Transverse colon (tissue), 4 donors: ENCODE data around the gene HDAC8. TPM values are rescaled to one million over a fixed set of nuclear protein-coding genes. Genes with fewer than 3 reads are reported as not detected.
A peak's percentile ranks its signal among the peaks of the same experiment; 100 is the strongest.
"Not testable (repeated sequence)": the region's sequence is repeated elsewhere in the genome, so short reads cannot be mapped to it uniquely, and the experiment has no call there.

Source experiments
- DNase-seq: peaks from one replicate; pipeline ENCODE4 v3.0.0-alpha.2; 2019
- H3K27ac ChIP-seq, 4 donors: fragments of 200-600 bp; sonication (generic); 2 replicates each; pipeline ENCODE4 v1.5.1; 2016 to 2018; ENCODE audit warnings: inconsistent platforms in 4 of 4
- H3K27me3 ChIP-seq: fragments of 200-600 bp; sonication (generic); 2 replicates; pipeline ENCODE4 v1.5.1; 2017; ENCODE audit warnings: inconsistent platforms
- H3K36me3 ChIP-seq, 4 donors: fragments of 200-600 bp; sonication (generic); 2 replicates each; pipeline ENCODE4 v1.5.1; 2017 to 2019; ENCODE audit warnings: inconsistent platforms in 4 of 4
- H3K4me1 ChIP-seq, 4 donors: fragments of 200-600 bp; sonication (generic); 2 replicates each; pipeline ENCODE4 v1.5.1; 2017 to 2020; ENCODE audit warnings: inconsistent platforms in 4 of 4
- H3K4me3 ChIP-seq, 4 donors: fragments of 200-600 bp; sonication (generic); 1 replicate in 1 of 4; 2 replicates in 3 of 4; pipeline versions ENCODE4 v1.5.1 to v1.6.1; 2017 to 2019; ENCODE audit warnings: inconsistent platforms in 4 of 4
- H3K9me3 ChIP-seq, 2 donors: fragments of 200-600 bp; sonication (generic); 2 replicates each; pipeline ENCODE4 v1.5.1; 2017 to 2019; ENCODE audit warnings: inconsistent platforms in 2 of 2
- EP300 ChIP-seq: sonication (generic); formaldehyde crosslinking; IDR thresholded peaks from one replicate; pipeline ENCODE4 v1.6.1; 2017; ENCODE audit warnings: antibody characterized with exemption, low read depth
- POLR2A ChIP-seq: fragments of 450-650 bp; IDR thresholded peaks from one replicate; pipeline ENCODE4 v1.6.1; 2016; ENCODE audit warnings: antibody characterized with exemption, mild to moderate bottlenecking, moderate library complexity
- POLR2AphosphoS5 ChIP-seq, 3 donors: sonication (generic); formaldehyde crosslinking; IDR thresholded peaks; one replicate each; pipeline ENCODE4 v1.6.1; 2016; ENCODE audit warnings: antibody characterized with exemption in 3 of 3
- WGBS, 2 donors: methylation state at CpG; one replicate each; pipeline ENCODE4 v1.1.5; 2018; ENCODE audit warnings: low coverage in 1 of 2; 5-methylcytosine and 5-hydroxymethylcytosine counted together
- in situ Hi-C, 4 donors: fragments of 200-750 bp; cut with MboI; loops; one replicate each; pipeline versions ENCODE4 v1.15.0 to v1.15.1; 2017; ENCODE audit warnings: low sequenced_read_pairs in 3 of 4, low pct_ligation_motif_present in 1 of 4, low pct_unique_long_range_greater_than_20kb in 1 of 4
- intact Hi-C: fragments of 100-400 bp; cut with DNase I; formaldehyde crosslinking; loops from one replicate; pipeline ENCODE4 v1.15.1; 2023; ENCODE audit warnings: low total_unique reads
- total RNA-seq, 4 donors: library from RNA; depleted of rRNA; stranded (reverse); fragments of >200 nt; gene quantifications; one replicate each; pipeline ENCODE4 v1.1.0, GENCODE V29; 2016
- TF ChIP-seq, protein P1 (sequence below), 5 experiments: fragments of 200-600 bp in 3 of 5; fragments of 450-650 bp in 2 of 5; sonication (generic) in 3 of 5; IDR thresholded peaks; 1 replicate in 2 of 5; 2 replicates in 3 of 5; pipeline ENCODE4 v1.5.1; 2016 to 2017; ENCODE audit warnings: antibody characterized with exemption in 5 of 5, inconsistent platforms in 3 of 5, mild to moderate bottlenecking in 2 of 5, moderate library complexity in 1 of 5

Gene HDAC8
- total RNA-seq, 4 donors from 2014 or later: 10.5 to 37.5 (median 18.4) TPM

DNA sequence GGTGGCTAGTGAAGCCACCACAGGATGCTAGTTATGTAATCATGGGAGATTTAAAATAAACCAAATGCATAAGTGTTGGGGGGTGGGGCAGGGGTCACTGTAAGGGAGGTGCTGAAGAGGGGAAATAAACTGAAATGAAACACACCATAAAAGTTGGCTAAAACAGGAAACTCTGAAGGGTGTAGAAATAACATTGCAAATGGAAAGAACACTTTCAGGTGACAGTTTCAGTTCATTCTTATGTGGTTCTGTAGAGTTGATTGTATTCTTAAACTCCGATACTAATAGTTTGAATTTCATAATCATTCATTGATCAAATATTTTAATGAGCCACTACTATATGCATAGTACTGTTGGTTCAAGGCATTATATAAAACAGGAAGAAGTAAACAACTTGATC is 80.1 kb downstream of the HDAC8 start:
- no peaks in the 10 kb centered on the region for H3K36me3 ChIP-seq

DNA sequence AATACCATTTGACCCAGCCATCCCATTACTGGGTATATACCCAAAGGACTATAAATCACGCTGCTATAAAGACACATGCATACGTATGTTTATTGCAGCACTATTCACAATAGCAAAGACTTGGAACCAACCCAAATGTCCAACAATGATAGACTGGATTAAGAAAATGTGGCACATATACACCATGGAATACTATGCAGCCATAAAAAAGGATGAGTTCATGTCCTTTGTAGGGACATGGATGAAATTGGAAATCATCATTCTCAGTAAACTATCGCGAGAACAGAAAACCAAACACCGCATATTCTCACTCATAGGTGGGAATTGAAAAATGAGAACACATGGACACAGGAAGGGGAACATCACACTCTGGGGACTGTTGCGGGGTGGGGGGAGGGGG is 82.4 kb downstream of the HDAC8 start:
- in situ Hi-C loops, H3K4me3 ChIP-seq, H3K36me3 ChIP-seq, H3K9me3 ChIP-seq, H3K27ac ChIP-seq, DNase-seq, intact Hi-C loops, H3K4me1 ChIP-seq, H3K27me3 ChIP-seq: not testable (repeated sequence)
- WGBS, 2 donors: 96% methylated on average over 6 of the region's 6 CpGs; no CpG with 5 or more reads in 1 of the 2 donors

More for the DNA sequence above, 80.1 kb downstream of the HDAC8 start:
- H3K4me3 ChIP-seq: no peak overlapping the region
- H3K27me3 ChIP-seq: no peaks in the 10 kb centered on the region
- H3K4me1 ChIP-seq: no peaks in the 10 kb centered on the region
- no peaks in the 10 kb centered on the region for H3K9me3 ChIP-seq
- no peak for DNase-seq
- TF ChIP-seq, protein P1, sequence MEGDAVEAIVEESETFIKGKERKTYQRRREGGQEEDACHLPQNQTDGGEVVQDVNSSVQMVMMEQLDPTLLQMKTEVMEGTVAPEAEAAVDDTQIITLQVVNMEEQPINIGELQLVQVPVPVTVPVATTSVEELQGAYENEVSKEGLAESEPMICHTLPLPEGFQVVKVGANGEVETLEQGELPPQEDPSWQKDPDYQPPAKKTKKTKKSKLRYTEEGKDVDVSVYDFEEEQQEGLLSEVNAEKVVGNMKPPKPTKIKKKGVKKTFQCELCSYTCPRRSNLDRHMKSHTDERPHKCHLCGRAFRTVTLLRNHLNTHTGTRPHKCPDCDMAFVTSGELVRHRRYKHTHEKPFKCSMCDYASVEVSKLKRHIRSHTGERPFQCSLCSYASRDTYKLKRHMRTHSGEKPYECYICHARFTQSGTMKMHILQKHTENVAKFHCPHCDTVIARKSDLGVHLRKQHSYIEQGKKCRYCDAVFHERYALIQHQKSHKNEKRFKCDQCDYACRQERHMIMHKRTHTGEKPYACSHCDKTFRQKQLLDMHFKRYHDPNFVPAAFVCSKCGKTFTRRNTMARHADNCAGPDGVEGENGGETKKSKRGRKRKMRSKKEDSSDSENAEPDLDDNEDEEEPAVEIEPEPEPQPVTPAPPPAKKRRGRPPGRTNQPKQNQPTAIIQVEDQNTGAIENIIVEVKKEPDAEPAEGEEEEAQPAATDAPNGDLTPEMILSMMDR (IDR thresholded peaks at IDR 0.05): no peak
- no peak for TF ChIP-seq POLR2A
- no peak for TF ChIP-seq EP300
- no peak for TF ChIP-seq POLR2AphosphoS5 (IDR thresholded peaks at IDR 0.05)
- no peak overlapping the region for H3K27ac ChIP-seq
- intact Hi-C loops: no loop called here
- in situ Hi-C loops: no loop called here
- WGBS, 2 donors: 86 to 100% methylated on average over 1 of the region's 1 CpG

DNA sequence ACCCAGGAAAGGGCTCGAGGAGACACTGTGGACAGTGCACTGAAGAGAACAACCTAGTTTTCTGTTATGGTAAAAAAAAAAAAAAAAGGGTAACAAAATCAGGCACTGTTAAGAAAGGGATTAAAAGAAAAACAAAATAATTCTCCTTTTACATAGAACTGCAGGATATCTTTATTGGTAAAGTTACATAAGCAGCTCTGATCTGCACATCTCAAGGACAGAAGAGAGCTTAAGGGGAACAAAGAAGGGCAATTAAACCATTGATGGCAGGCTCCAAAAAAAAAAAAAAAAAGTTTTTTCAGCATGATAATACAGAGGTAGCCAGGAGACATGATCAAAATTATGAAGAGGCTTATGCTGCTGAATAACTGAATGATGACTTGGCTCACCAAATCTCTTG is 85.0 kb downstream of the HDAC8 start:
- H3K4me1 ChIP-seq: no peaks in the 10 kb centered on the region
- intact Hi-C loops (no loop called here), in situ Hi-C loops (no loop called here)
- H3K4me3 ChIP-seq: no peak overlapping the region
- WGBS, 2 donors: 70% methylated on average over 1 of the region's 1 CpG; no CpG with 5 or more reads in 1 of the 2 donors
- no peaks in the 10 kb centered on the region for H3K36me3 ChIP-seq
- H3K27me3 ChIP-seq: no peaks in the 10 kb centered on the region
- TF ChIP-seq EP300: no peak
- TF ChIP-seq POLR2AphosphoS5 (IDR thresholded peaks at IDR 0.05): no peak
- H3K9me3 ChIP-seq: no peaks in the 10 kb centered on the region
- DNase-seq: no peak
- no peak overlapping the region for H3K27ac ChIP-seq

DNA sequence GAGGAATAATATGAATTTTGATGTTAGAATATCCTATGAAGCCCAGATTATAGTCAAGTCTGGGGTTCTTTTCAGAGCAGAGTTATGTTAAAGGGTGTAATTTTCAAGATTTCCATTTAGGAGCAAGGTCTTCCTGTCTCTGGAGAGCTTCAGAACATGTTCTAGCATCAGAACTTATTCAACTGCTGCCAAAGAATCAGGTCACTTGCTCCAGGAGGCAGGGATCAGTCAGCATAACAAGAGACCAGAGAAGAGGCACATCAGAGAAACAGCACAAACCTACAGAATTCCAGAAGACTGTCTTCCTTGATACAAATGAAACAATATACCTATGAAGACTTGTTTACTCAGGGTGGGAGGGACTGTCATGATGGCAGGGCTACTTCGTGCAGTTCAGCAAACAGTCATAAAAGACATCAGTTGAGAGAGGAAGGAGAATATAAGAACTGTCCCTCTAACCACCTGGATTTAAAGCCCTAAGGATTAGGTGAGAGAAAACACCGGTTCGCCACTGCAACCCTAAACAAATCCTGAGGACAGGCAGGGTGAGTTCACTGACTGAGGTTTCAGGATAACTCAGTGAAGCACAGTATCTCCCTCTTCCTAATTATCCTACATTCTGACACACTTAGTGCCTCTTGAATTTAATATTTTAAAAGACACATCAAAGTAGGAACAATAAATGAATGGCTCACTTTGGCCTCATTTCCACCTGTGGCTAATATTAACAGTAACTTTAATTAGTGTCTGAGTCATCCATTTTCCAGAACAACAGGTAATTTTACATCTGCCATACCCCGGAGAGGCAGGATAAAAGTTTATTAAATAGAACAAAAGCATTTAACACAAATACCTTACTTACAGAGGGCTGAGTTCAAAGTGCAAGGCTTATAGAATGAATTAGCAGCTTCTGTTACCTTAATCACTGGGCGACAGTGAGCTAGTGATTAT is 93.0 kb downstream of the HDAC8 start:
- Histone ChIP-seq H3K4me3 (no peak overlapping the region), H3K9me3 (no peaks in the 10 kb centered on the region), H3K27me3 (no peaks in the 10 kb centered on the region), H3K27ac (peak overlapping the region in 2 of 4 donors; percentile 24 to 53), H3K36me3 (no peaks in the 10 kb centered on the region), H3K4me1 (no peaks in the 10 kb centered on the region)
- in situ Hi-C loops (no loop called here), intact Hi-C loops (no loop called here)
- no peak for DNase-seq
- WGBS, 2 donors: 42 to 67% methylated on average over 1 to 5 of the region's 5 CpGs
- TF ChIP-seq POLR2AphosphoS5 (IDR thresholded peaks at IDR 0.05) (no peak), EP300 (no peak), POLR2A (no peak)
- TF ChIP-seq, protein P1 (IDR thresholded peaks at IDR 0.05): no peak

DNA sequence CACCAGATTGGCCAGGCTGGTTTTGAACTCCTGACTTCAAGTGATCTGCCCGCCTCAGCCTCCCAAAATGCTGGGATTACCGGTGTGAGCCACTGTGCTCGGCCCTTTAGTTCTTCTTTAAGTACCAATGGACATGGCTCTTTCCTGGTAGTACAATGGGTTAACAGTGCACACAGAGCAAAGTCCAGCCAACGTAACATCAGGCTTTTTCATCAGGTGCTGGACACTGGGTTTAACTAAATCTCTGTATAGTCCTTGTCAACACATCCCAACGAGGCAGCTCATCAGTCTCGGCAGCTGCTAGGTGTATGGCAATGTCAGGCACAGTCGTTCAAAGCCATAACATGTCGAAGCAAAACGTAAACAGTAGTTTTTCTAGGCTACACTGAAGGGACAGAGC is 93.8 kb downstream of the HDAC8 start:
- Histone ChIP-seq H3K27ac (peak overlapping the region in 2 of 4 donors; percentile 24 to 53), H3K4me3 (no peak overlapping the region), H3K36me3 (no peaks in the 10 kb centered on the region), H3K9me3 (no peaks in the 10 kb centered on the region), H3K27me3 (no peaks in the 10 kb centered on the region), H3K4me1 (no peaks in the 10 kb centered on the region)
- in situ Hi-C loops (no loop called here), intact Hi-C loops (no loop called here)
- 65% methylated on average over 9 of the region's 9 CpGs; no CpG with 5 or more reads in 1 of the 2 donors for WGBS, 2 donors
- TF ChIP-seq EP300 (no peak), POLR2AphosphoS5 (IDR thresholded peaks at IDR 0.05) (no peak), POLR2A (no peak)
- TF ChIP-seq, protein P1 (IDR thresholded peaks at IDR 0.05): no peak
- DNase-seq: no peak
